Endothelial cell of umbilical vein (primary cell): ENCODE data around the gene PDE1C.

Source experiments
- EZH2 ChIP-seq: IDR thresholded peaks from 2 replicates; pipeline ENCODE4 v1.6.1; 2012; ENCODE audit warnings: borderline replicate concordance, low read depth, mild to moderate bottlenecking, moderate library complexity, low read length, inconsistent platforms; ENCODE audit not compliant: severe bottlenecking
- GATA2 ChIP-seq: IDR thresholded peaks from 2 replicates; pipeline ENCODE4 v1.7.0; 2011; ENCODE audit warnings: low read depth, mild to moderate bottlenecking, moderate library complexity, mixed read lengths, low read length; ENCODE audit not compliant: insufficient read length, insufficient read depth
- JUN ChIP-seq: IDR thresholded peaks from 2 replicates; pipeline ENCODE4 v1.6.1; 2011; ENCODE audit warnings: borderline replicate concordance, low read depth; ENCODE audit not compliant: insufficient read length, insufficient read depth
- MYC ChIP-seq: IDR thresholded peaks from one replicate; pipeline ENCODE4 v1.6.1; 2011; ENCODE audit warnings: mild to moderate bottlenecking, low read depth, low read length
- POLR2A ChIP-seq: IDR thresholded peaks from 2 replicates; pipeline ENCODE4 v1.6.1; 2012; ENCODE audit warnings: low read depth, mild to moderate bottlenecking, control low read depth, low read length
- POLR2AphosphoS5 ChIP-seq: IDR thresholded peaks from 2 replicates; pipeline ENCODE4 v1.6.1; 2012; ENCODE audit warnings: low read depth, mild to moderate bottlenecking, control low read depth, low read length, moderate library complexity; ENCODE audit not compliant: insufficient read depth
- TF ChIP-seq, protein P1 (sequence below), 2 donors: IDR thresholded peaks; 1 replicate in 1 of 2; 2 replicates in 1 of 2; pipeline ENCODE4 v1.5.1; 2011; ENCODE audit warnings: low read length in 2 of 2, mild to moderate bottlenecking in 2 of 2, moderate library complexity in 2 of 2, control low read depth in 1 of 2, inconsistent platforms in 1 of 2, low read depth in 1 of 2; ENCODE audit not compliant: insufficient read depth in 1 of 2; ENCODE audit errors: extremely low read depth in 1 of 2
- TF ChIP-seq, protein P2 (sequence below): IDR thresholded peaks from 2 replicates; pipeline ENCODE4 v1.6.1; 2011; ENCODE audit not compliant: insufficient read depth, insufficient read length

DNA sequence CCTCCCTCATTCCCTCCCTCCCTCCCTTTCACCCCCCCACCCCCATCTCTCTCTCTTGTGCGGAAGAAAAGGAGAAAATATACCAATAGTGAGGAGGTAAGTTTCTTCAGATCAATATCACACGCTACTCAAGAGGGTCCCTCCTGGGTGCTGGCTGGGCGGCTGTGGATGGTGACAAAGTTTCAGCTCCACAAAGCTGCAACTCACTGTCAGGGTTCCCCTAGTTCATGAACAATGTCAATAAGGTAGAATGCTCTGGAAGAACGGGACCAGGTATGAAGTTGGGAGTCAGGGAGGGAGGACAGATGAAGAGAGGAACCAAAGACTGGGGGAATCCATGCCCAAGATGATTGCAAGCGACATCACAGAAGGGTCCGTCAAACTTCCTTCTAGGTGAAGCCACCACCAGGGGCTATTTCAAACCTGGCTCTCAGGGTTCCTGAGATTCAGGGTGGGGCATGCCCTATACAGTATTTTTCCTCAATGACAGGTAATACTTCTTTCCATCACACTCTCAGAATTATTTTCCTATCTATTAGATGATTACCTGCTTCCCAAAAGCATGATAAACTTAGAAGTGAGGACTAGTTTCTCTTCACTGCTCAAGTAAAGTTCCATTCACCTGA is 1.4 kb upstream of the PDE1C start:
- TF ChIP-seq EZH2, result no peak
- TF ChIP-seq POLR2A, result no peak
- TF ChIP-seq, protein P1, sequence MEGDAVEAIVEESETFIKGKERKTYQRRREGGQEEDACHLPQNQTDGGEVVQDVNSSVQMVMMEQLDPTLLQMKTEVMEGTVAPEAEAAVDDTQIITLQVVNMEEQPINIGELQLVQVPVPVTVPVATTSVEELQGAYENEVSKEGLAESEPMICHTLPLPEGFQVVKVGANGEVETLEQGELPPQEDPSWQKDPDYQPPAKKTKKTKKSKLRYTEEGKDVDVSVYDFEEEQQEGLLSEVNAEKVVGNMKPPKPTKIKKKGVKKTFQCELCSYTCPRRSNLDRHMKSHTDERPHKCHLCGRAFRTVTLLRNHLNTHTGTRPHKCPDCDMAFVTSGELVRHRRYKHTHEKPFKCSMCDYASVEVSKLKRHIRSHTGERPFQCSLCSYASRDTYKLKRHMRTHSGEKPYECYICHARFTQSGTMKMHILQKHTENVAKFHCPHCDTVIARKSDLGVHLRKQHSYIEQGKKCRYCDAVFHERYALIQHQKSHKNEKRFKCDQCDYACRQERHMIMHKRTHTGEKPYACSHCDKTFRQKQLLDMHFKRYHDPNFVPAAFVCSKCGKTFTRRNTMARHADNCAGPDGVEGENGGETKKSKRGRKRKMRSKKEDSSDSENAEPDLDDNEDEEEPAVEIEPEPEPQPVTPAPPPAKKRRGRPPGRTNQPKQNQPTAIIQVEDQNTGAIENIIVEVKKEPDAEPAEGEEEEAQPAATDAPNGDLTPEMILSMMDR (IDR thresholded peaks at IDR 0.05; ENCODE audit: extremely low read depth in 1 of 2, insufficient read depth in 1 of 2, low read depth in 1 of 2, low read length in 2 of 2), result no peak
- no peak for TF ChIP-seq POLR2AphosphoS5
- TF ChIP-seq, protein P2, sequence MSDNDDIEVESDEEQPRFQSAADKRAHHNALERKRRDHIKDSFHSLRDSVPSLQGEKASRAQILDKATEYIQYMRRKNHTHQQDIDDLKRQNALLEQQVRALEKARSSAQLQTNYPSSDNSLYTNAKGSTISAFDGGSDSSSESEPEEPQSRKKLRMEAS, result no peak
- TF ChIP-seq MYC, result no peak
- TF ChIP-seq JUN, result no peak
- TF ChIP-seq GATA2, result no peak
